HepG2 (cell line): ENCODE measurements around the gene MYRIP.

ENCODE experiments used
- ELF4 ChIP-seq: sonication (generic); formaldehyde crosslinking; IDR thresholded peaks from 2 replicates; pipeline ENCODE4 v1.5.0; 2020; ENCODE audit warnings: missing genetic modification reagents, mild to moderate bottlenecking, moderate library complexity, borderline replicate concordance
- SP1 ChIP-seq, 2 experiments: fragments of 450-650 bp in 1 of 2; sonication (generic) in 1 of 2; formaldehyde crosslinking in 1 of 2; IDR thresholded peaks; 2 replicates each; pipeline versions ENCODE4 v1.4.0 to v1.6.1; 2016 to 2020; ENCODE audit warnings: missing genetic modification reagents in 1 of 2
- ZNF570 ChIP-seq: sonication (generic); formaldehyde crosslinking; IDR thresholded peaks from 2 replicates; pipeline ENCODE4 v1.4.0; 2020; ENCODE audit warnings: mild to moderate bottlenecking, missing genetic modification reagents, borderline replicate concordance
- TF ChIP-seq, protein P1 (sequence below): sonication (generic); formaldehyde crosslinking; conservative IDR thresholded peaks from 2 replicates; pipeline ENCODE4 v1.4.0; 2020; ENCODE audit warnings: mild to moderate bottlenecking, missing genetic modification reagents, moderate library complexity
- TF ChIP-seq, protein P2 (sequence below): sonication (generic); formaldehyde crosslinking; IDR thresholded peaks from 2 replicates; pipeline ENCODE4 v1.4.0; 2020; ENCODE audit warnings: mild to moderate bottlenecking, missing genetic modification reagents
- TF ChIP-seq, protein P3 (sequence below): sonication (generic); formaldehyde crosslinking; IDR thresholded peaks from 2 replicates; pipeline ENCODE4 v1.5.0; 2020; ENCODE audit warnings: mild to moderate bottlenecking, missing genetic modification reagents, borderline replicate concordance

DNA sequence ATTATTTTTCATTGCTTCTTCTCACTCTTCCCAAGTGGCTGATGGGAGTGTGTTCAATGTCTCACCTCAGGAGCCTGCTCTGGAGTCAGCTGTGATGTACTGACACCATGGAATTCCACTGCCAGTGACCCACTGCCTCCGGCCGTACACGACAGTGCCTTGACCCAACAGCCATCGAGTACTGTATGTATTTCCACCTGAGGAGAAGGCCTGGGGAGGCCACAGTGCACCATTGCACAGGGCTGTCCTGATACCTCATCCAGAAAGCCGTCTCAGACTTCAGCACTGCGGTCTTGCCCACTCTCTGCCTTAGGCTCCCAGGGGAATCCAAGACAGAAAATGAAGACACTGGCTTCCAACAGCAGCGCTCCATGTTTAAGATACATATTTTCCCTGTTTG is 448.7 kb downstream of the MYRIP start:
- no peak for TF ChIP-seq ELF4 (CRISPR knock-in tag)
- TF ChIP-seq, protein P1, sequence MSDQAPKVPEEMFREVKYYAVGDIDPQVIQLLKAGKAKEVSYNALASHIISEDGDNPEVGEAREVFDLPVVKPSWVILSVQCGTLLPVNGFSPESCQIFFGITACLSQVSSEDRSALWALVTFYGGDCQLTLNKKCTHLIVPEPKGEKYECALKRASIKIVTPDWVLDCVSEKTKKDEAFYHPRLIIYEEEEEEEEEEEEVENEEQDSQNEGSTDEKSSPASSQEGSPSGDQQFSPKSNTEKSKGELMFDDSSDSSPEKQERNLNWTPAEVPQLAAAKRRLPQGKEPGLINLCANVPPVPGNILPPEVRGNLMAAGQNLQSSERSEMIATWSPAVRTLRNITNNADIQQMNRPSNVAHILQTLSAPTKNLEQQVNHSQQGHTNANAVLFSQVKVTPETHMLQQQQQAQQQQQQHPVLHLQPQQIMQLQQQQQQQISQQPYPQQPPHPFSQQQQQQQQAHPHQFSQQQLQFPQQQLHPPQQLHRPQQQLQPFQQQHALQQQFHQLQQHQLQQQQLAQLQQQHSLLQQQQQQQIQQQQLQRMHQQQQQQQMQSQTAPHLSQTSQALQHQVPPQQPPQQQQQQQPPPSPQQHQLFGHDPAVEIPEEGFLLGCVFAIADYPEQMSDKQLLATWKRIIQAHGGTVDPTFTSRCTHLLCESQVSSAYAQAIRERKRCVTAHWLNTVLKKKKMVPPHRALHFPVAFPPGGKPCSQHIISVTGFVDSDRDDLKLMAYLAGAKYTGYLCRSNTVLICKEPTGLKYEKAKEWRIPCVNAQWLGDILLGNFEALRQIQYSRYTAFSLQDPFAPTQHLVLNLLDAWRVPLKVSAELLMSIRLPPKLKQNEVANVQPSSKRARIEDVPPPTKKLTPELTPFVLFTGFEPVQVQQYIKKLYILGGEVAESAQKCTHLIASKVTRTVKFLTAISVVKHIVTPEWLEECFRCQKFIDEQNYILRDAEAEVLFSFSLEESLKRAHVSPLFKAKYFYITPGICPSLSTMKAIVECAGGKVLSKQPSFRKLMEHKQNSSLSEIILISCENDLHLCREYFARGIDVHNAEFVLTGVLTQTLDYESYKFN: no peak
- TF ChIP-seq, protein P2, sequence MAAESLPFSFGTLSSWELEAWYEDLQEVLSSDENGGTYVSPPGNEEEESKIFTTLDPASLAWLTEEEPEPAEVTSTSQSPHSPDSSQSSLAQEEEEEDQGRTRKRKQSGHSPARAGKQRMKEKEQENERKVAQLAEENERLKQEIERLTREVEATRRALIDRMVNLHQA (CRISPR knock-in tag): no peak
- no peak for TF ChIP-seq SP1 (IDR thresholded peaks at IDR 0.05)
- TF ChIP-seq SP1 (CRISPR knock-in tag; IDR thresholded peaks at IDR 0.05): no peak
- TF ChIP-seq ZNF570 (CRISPR knock-in tag): no peak
- TF ChIP-seq, protein P3, sequence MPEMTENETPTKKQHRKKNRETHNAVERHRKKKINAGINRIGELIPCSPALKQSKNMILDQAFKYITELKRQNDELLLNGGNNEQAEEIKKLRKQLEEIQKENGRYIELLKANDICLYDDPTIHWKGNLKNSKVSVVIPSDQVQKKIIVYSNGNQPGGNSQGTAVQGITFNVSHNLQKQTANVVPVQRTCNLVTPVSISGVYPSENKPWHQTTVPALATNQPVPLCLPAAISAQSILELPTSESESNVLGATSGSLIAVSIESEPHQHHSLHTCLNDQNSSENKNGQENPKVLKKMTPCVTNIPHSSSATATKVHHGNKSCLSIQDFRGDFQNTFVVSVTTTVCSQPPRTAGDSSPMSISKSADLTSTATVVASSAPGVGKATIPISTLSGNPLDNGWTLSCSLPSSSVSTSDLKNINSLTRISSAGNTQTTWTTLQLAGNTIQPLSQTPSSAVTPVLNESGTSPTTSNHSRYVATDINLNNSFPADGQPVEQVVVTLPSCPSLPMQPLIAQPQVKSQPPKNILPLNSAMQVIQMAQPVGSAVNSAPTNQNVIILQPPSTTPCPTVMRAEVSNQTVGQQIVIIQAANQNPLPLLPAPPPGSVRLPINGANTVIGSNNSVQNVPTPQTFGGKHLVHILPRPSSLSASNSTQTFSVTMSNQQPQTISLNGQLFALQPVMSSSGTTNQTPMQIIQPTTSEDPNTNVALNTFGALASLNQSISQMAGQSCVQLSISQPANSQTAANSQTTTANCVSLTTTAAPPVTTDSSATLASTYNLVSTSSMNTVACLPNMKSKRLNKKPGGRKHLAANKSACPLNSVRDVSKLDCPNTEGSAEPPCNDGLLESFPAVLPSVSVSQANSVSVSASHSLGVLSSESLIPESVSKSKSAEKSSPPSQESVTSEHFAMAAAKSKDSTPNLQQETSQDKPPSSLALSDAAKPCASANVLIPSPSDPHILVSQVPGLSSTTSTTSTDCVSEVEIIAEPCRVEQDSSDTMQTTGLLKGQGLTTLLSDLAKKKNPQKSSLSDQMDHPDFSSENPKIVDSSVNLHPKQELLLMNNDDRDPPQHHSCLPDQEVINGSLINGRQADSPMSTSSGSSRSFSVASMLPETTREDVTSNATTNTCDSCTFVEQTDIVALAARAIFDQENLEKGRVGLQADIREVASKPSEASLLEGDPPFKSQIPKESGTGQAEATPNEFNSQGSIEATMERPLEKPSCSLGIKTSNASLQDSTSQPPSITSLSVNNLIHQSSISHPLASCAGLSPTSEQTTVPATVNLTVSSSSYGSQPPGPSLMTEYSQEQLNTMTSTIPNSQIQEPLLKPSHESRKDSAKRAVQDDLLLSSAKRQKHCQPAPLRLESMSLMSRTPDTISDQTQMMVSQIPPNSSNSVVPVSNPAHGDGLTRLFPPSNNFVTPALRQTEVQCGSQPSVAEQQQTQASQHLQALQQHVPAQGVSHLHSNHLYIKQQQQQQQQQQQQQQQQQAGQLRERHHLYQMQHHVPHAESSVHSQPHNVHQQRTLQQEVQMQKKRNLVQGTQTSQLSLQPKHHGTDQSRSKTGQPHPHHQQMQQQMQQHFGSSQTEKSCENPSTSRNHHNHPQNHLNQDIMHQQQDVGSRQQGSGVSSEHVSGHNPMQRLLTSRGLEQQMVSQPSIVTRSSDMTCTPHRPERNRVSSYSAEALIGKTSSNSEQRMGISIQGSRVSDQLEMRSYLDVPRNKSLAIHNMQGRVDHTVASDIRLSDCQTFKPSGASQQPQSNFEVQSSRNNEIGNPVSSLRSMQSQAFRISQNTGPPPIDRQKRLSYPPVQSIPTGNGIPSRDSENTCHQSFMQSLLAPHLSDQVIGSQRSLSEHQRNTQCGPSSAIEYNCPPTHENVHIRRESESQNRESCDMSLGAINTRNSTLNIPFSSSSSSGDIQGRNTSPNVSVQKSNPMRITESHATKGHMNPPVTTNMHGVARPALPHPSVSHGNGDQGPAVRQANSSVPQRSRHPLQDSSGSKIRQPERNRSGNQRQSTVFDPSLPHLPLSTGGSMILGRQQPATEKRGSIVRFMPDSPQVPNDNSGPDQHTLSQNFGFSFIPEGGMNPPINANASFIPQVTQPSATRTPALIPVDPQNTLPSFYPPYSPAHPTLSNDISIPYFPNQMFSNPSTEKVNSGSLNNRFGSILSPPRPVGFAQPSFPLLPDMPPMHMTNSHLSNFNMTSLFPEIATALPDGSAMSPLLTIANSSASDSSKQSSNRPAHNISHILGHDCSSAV (CRISPR knock-in tag): no peak
